GM18861 (cell line): ENCODE results near the gene LPP.

Experiments used
- ATAC-seq: cut with Tn5 transposase; IDR thresholded peaks from one replicate; pipeline ENCODE4 v1.9.1; 2021; ENCODE audit not compliant: unreplicated experiment

LPP gene

DNA sequence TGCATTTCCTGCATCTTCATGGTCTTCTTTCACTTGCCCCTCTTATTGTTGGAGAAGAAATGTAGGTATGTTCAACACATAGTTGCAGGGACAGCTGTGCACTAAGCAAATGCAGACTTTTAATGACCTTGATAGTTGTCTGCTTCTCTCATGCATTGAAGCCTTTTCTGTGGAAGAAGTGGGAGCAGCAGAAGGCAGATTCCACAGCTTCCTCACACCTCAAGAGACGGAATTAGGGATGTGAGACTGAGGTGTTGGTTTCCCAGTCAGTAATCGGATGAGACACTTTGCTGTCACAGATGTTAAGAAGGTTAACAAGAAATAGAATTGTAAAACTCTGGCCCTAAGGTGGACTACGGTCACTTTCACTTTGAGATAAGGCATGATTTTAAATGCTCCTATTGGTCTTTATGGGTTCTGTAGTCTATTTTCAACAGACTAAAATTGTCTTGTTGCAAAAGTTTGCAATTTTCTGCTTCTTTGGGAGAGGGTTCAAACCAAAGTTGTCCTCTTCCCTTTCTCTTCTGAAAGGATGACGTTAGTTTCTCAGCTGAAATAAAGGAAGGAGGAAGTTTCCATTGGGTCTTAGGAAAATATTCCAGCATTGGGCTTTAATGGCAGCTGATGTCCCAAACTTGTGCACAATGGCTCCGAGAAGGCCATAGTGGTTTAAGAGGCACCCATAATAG lies 117.4 kb downstream of the LPP start:
- no peak for ATAC-seq

DNA sequence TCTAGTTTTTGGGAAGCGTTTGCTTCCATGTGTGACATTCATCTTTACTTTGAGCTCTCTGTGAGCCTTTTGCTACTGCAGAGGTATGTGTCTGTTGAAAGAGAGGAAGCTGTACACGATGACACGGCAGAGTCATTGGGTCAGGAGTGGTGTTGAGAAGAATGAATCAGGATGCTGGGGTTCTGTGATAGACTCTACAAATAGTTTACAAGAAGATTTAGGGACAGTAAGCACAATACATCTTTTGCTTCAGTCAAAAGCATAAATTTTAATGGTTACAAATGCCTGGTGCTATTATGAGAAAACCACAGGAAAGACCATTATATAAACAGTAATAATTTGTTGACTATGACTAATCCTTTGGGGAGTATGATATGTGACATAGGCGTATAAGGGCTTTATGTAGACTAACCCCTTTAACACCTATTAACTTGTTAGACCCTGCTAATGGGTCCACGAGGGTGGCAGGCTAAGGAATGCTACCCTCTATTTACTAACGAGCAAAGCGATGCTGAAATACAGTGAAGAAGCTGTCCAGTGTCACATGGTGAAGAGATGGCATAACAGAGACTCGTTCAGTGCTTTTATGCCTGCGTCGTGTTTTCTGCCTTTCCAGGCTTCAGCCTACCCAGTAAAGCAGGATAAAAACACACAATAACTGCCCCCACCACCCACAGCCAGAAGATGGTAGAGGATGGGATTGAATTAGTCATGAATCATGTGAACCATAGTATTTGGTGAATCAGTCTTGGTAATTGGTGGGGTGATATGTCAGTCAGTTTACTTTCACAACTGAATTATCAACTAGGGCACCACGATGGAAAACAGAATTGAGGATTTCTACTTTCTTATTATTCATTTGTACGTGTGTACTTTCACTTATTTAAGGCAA lies 118.8 kb downstream of the LPP start:
- no peak for ATAC-seq

DNA sequence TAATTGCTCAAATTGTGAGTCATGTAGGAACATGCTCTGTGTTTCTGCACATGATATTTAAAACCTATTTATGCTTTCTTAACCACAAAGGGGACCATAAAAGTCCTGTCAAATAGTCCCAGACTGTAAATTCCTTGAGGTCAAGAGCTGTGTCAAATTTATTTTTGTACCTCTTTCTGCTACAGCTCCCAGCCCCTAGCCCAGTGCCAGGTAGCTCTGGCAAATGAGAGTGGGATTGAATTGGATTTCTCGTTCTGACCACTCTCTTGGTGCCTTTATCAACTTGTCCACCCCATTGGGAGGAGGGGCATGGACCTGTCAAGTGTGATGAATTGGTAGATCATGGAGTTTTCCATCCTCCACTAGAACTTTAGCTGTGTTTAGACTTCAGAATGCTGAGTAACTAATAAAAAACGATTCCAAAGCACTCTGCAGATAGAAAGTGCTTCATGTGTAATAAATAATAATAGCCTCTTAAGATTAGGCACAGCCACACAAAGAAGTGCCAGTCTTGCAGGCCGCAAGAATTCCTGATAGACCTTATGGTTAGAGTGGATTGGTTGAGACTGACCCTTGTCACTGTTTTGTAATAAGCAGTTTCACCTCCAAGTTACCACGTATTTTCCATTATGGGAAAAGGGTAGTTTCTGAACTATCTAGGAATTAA lies 120.4 kb downstream of the LPP start:
- no peak for ATAC-seq

DNA sequence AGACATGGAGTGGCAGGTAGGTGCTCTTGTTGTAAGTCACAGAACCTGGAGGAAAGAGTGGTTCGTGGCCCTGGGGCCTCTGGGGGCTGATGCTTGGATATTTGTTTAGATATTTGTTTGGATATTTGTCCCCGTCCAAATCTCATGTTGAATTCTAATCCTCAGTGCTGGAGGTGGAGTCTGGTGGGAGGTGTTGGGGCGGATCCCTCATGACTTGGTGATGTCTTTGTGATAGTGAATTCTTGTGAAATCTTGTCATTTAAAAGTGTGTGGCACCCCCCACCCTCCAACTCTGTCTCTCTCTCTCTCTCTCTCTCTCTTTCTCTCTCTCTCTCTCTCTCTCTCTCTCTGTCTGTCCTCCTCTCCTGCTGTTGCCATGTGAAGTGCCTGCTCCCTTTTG lies 122.4 kb downstream of the LPP start:
- ATAC-seq = no peak

DNA sequence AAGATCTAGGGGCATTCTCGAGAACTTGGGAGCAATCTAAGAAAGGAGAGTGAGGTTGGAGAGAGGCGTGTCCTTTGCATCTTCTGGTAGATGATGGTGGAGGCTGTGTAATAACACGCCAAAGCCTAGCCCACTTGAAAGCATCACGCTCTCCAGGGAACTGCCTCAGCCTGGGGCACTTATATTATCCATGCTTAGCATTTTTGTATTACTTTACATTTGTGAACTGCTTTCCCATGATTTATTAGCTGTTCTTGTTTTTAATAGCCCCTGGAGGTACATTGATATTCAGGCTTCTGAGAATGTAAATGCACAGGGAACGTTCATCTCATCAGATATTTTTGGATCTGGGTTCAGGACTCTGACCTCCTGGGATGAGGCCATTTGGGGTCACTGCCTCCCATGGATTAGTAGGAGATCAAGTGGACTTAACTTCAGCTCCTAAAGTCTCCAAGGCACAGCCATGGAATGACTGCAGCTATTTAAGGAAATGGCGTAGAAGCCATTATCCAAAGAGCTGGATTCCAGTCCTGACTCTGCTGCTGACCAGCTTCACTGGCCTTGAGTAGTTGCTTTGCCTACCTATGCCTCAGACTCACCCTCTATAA lies 124.9 kb downstream of the LPP start:
- ATAC-seq = no peak

DNA sequence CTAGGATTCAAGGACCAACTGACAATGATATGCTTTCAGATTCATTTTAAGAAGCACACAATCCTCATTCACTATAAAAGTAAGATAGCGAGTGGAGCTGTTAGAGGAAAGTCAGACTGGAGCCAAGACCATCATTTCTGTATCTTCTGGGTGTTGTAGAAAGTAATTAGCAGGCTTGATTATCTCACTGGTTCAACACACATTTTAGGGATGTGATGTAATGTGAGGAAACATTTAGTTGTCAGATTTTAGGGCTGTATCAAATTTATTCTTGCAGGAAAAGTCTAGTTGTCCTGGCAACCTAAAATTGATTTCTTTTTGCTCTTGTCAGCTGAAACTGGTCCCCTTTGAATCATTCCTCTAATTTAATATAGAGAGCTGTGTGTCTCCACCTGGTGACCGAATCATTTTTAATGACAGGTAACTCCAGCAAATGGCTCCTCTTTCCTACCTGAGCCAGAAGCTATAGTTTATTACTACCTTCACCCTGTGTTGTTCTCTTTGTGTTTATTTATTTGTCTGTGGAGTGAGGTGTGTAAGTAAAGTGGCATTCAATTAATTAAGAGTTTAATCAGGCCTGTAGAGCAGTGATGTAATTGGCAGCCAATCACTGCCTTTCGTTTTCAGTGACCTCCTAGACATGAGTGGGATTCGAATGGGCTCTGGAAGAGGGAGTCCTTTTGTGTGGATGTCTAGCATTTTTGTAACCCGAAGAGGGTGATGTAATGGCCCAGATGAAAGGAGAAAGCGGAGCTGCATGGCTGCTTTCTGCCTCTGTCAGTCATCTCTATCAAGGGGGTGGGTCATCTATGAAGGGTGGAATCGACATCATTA lies 125.8 kb downstream of the LPP start:
- no peak for ATAC-seq

DNA sequence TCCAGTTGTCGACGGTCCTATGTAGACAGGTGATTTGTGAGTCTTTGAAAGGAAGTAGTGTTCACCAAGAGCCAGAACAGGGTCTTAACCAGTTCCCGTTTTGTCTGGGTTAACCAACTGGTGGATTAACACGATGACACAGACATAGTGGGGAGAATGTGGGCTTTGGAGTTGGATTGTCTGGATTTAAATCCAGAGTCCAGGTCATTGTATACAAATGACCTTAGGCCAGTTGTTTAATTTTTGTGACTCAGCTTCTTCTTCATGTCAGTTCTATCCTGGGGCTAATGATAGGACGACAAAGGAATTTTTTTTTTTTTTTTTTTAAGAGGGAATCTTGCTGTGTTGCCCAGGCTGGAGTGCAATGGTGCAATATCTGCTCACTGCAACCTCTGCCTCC lies 126.7 kb downstream of the LPP start:
- no peak for ATAC-seq

DNA sequence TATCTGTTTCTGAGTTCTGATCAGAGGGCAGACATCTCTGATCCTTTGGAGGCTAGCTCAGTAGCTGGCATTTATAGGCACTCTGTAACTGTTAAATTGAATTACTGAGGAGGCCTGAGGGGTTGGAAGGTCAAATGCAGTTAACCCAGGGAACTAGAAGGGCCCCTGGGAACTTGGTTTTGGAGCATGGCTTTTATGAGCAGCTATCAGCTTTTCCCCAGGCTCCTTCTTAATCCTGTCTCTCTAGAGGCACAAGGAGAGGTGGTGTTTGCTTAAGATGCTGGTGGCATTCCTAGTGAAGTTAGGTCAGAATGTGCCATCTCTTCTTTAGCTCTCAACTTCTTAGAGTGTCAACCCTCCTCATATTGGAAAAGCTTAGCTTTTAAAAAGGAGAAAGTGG lies 128.9 kb downstream of the LPP start:
- ATAC-seq = no peak

DNA sequence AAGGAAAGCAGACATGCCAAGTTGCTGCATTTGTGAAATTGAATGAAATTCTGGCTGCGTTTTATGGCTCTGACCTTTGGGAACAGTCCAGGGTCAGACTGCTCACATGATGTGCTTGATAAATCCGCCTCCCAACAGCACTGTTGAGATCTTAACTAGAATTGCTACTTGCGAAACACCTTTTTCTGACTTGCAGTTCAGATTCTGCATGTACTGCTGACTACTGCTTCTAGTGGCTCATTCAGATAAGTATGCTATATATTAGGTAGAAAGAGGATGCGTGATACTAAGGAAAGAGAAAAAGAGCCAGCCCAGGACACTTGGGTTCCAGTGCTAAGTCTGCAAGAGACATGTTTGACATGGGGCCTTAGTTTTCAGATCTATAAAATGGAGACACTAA lies 129.4 kb downstream of the LPP start:
- no peak for ATAC-seq

DNA sequence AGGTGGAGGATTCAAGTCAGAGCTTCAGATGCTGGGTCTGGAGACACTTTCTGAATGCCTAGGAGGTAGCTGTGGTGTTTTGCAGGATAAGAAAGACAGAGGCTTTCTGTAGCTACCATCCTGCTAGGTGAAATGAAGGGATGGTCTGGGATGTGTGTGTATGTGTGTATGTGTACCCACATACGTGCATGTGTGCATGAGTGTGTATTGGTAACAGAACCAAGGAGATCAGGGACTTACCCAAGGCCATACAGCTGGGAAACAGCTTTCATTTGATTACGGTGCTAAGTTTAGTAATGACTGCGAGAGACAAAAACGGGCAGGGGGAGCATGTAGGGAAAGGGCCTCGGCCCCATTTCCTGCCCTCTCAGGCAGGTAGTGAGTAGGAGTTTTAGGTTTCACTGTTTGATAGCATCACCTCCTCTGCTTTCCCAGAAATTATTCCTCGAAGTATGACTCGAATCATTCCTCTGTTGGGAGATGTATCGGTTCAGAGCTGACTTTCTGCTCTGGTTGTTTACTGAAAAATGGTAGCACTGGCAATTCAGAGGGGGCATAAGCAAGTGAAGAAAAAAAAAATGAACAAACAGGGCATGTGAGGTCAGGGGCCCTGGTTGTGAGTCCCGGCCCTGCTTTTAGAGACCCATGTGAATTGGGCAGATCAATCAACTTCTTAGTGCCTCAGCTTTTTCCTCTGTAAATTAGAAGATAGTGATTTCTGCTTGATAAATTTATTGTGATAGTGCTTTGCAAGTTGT lies 130.7 kb downstream of the LPP start:
- no peak for ATAC-seq

DNA sequence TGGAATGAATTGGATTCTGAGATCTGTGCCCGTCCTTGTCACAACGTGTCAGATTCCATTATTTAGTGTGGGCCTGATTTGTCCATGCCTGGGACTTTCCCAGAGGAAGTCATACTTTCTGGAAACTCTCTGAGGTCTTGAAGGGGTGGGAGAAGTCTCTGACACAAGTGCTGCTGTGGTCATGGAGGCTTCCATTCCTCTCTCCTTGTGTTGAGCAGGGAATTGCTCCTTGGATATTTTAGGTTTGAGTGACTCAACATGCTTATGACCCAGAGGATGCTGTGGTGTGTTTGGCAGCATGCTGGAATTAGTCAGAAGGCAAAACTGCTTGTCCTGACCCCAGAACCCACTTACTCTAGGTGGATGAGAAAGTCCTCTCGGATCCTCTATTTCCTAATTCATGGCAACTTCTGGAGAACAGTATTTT lies 132.1 kb downstream of the LPP start:
- ATAC-seq = no peak

DNA sequence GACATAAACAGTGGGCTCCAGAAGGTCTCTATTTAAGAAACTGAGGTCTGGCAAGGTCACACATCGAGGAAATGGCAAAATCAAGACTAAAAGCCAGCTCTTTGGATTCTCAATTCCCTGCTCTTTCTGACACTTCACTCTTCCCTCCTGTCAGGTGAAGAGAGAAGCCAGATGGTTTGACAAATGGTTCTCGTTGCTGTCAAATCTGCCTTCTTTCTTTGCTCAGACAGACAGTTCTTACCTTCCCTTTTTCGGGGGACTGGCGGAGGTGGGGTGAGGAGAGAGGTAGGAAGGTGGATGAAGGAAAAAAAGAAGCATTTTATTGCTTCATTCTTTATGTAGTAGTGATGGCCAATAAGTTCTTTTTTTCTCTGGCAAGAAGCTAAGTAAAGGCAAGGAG lies 133.4 kb downstream of the LPP start:
- ATAC-seq = no peak

DNA sequence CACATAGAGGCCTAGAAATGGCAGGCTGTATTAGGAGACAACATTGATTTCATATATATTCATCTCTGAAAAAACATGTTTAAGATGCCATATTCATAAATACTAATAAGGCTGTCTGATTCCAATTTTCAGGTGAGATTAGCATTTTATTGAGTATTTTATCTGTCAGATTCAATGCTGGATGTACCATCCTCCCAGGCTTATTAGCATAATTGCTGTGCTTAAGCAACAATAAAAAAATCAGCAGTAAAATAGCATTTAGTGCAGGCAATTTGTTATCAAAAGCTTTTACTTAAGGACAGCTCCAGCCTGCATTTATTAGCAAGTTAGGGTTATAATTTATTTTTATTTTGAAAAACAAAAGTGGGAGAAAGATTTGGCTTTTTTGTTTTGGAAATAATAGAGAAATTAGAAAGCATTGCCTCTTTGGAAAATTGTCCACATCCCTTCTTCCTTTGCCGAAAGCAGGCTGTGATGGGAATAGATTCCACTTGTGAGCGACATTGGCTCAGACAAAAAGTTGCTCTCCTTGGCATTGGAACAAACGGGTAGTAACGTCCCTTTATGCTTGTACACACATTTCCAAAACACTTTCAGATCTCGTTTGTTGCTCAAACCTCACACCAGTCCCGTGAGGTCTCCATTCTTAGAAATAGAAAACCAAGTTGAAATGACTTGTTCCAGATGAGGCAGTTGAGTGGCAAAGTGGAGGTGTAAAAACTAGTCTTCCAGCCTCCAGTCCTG lies 134.0 kb downstream of the LPP start:
- ATAC-seq = no peak

DNA sequence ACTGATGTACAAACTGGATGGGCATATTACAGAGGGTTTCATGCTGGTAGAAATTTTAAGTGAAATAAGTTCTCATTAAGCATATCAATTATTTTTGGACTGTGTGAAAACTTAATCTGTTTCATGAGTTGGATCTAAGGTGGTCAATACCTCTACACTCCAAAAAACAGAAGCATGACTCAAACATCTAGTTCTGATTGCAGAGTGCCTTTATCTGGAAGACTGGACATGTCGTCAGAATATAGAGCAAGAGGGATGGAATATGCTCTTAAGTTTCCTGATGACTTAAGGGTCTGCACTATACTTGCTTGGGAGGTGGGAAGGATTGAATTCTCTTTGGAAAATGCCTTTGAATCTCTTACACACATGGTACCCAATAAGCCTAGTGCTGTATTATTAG lies 138.3 kb downstream of the LPP start:
- ATAC-seq = no peak

DNA sequence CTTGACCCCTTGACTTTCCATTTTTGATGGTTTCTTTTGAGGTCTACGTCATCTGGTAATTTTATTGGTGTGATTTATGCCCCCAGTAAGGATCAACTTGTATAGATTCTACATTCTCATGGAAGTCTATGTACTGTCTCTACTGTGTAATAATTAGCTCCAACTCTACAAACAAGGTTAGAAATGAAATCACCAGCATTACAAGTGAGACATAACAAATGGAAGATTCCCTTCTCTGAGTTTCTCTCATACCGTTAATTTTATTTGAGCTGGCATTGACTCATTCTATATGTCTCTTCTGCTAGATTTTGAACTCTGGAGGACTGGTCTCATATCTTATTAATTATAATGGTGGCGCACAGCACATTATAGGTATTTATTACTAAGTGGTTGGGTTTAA lies 138.9 kb downstream of the LPP start:
- ATAC-seq = no peak

DNA sequence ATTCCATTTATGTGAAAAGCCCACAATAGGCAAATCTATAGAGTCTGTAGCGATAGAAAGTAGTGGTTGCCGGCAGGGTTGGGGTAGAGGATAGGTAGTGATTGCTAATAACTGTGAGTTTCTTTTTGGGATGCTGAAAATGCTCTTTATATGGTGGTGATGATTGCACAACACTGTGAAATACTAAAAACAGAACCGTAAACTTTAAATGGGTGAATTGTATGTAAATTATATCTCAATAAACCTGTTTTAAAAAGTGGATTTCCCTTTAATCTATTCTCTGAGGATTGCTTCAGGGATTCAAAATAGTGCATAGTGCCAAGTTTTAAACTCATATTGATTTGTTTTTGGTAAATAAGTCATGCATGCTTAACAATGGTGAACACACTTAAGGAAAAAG lies 140.2 kb downstream of the LPP start:
- ATAC-seq = no peak

DNA sequence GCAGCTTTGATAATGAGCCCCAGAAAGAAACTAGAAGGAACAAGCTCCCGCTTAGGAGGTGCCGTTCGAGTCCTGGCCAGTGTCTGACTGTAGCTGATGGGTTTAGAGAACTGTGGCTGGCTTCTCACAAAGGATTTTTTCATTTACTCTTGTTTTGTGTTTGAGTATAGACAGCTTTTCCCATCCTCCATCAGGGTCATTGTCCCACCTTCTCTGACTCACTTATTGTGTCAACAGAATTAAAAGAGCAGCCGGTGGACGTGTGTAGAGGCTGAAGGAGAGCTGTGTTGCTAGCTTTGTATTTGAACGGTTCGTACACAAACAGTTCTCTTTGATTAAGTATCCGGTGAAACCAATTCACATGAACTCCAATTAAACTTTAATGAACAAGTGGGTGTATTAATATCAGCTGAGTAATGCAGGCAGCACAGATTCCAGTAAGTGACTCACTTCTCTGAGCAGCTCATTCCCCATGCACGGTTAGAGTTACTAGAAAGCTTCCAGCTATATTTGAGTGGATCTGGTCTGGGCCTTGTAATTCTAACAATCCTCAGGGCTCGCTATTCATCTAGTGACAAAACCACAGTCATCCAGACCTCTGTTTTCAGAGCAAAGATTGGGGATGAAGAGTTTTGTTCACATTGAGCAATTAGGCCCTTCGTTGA lies 141.0 kb downstream of the LPP start:
- ATAC-seq = no peak

DNA sequence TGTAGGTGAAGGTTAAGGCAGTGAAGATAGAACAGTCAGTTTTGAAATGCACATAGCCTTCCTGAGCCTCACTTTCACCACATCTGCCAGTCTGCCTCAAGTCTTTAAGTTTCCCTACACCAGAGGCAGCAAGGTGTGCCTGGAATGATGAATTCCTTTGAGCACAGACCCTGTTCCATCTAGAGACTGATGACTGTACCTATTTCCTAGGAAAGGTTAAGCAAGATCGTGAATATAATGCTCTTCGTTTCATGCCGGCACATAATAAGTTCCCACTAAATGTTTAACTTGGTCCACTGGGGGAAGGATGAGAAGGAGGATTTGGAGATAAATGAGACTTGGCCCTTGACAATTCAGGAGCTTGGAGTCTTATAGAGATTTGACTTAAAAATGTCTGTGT lies 141.9 kb downstream of the LPP start:
- ATAC-seq = no peak
